HG03521 (cell line): ENCODE data around the gene TRAF3IP1.
"Not testable (repeated sequence)": the region's sequence is repeated elsewhere in the genome, so short reads cannot be mapped to it uniquely, and the experiment has no call there.

ENCODE experiments used
- ATAC-seq: cut with Tn5 transposase; IDR thresholded peaks from one replicate; pipeline ENCODE4 v1.9.1; 2021; ENCODE audit warnings: mild to moderate bottlenecking, moderate library complexity; ENCODE audit not compliant: unreplicated experiment

Gene TRAF3IP1

GRCh38 chr2:238305965-238306671 is 14.2 kb upstream of the TRAF3IP1 start:
- ATAC-seq, result no peak

DNA sequence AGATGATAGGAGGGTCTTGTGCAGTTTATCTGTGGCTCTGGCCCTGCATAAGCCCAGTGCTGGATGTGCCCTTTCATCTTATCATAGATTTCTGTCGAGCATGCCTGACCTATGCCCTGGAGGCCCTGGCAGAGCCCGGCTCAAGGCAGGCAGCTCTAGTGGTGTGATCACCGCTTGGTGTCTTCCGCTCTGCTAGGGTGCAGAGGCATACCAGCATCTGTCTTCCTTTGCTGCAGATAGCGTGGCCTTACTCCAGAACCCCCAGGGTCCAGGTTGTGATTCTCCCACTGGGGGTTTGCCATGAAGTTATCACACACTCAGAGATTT is 13.7 kb upstream of the TRAF3IP1 start:
- no peak for ATAC-seq

GRCh38 chr2:238308177-238308576 is 12.1 kb upstream of the TRAF3IP1 start:
- ATAC-seq, result no peak

DNA sequence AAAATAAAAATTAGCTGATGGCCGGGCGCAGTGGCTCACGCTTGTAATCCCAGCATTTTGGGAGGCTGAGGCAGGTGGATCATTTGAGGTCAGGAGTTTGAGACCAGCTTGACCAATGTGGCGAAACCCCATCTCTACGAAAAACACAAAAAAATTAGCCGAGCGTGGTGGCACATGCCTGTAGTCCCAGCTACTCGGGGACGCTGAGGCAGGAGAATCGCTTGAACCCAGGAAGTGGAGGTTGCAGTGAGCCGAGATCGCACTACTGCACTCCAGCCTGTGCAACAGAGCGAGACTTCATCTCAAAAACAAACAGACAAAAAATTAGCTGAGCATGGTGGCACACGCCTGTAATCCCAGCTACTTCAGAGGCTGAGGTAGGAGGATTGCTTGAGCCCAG is 9.6 kb upstream of the TRAF3IP1 start:
- not testable (repeated sequence) for ATAC-seq

DNA sequence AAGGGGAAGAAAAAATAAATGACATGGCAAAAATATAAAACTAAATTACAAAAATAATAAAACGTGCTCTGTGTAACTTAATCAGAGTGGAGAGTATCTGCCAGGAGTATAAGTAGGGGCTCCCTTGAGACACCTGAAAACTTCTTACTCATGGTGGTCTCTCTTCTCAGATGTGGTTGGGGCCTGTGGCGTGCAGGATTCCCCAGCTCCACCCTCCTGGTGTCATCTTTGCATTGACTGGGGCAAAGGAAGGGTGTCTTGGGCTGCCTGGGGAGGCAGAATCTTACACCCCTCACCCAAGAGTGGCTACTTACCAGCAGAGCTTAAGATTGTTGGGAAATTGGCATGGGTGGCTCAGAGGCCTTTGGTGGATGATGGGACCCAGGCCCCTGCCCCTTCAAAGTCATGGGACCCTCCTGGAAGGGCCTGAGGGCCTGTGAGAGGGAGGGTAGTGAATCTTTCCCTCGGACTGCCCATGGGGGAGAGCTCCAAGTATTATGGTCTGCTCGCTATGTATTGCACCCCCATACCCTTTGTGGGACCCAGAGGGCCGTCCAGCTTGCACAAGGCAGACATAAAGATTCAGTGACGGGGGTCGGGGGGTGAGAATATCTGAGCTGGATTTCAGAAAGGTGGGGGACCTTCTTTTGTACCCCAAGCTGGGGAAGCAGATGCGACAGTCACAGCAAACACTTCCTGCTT is 6.9 kb upstream of the TRAF3IP1 start:
- ATAC-seq, result no peak

GRCh38 chr2:238313991-238314350 is 6.3 kb upstream of the TRAF3IP1 start:
- ATAC-seq, result no peak

GRCh38 chr2:238314576-238314975 is 5.7 kb upstream of the TRAF3IP1 start:
- no peak for ATAC-seq

DNA sequence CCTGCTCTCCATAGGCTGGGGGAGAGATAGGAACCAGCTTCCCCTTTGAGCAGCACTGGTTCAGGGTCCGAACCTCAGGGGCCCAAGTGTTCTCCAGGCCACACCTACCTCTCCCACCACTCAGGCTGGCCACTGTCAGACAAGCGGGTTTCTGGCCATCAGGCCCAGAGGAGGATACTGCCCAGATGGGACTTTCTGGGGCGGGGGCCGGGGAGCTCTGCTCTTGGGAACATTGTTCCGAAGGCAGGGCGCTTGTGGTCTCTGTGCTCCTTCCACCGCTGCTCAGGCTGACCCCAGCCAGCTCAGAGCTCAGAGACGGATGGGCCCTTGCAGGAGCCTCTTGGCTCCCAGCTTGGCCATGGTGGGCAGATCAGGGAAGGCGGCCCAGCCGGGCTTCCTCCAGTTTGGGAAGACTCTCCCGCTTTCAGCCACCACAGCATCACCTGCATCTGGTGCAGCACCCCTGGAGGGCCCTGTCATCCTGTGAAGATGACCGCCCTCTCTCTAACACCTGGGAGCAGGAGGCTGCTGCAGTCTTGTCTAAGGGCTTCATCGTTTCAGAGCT is 5.2 kb upstream of the TRAF3IP1 start:
- ATAC-seq, result no peak

GRCh38 chr2:238320648-238321281 is 447 bp downstream of the TRAF3IP1 start:
- ATAC-seq, result peak; percentile 35

- no peak for ATAC-seq
These were observed 1.1 kb downstream of the TRAF3IP1 start for GRCh38 chr2:238321467-238321866.

DNA sequence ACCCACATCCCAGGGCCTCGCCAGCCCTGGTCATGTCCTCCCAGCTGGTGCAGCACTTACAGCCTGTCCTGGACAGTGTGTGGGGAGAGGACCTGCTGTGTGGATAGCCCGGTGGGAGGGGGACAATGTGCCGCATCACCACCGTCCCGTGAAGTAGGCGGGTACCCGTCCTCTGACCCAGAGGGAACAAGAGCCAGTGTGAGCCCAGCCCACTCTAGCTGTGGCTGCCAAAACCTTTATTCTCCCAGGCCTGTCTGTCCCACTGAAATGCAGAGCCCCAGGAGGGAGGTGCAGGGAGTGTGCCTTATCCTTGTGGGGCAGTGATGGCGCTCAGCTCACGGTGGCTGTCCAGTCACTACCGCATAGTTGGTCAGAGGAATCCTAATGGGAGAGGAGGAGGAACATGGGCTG is 1.7 kb downstream of the TRAF3IP1 start:
- ATAC-seq, result no peak

- ATAC-seq, result not testable (repeated sequence)
These were observed 3.9 kb downstream of the TRAF3IP1 start for GRCh38 chr2:238324248-238324647.

GRCh38 chr2:238325694-238326093 is 5.4 kb downstream of the TRAF3IP1 start:
- ATAC-seq, result no peak

GRCh38 chr2:238326801-238327365 is 6.6 kb downstream of the TRAF3IP1 start:
- no peak for ATAC-seq

- ATAC-seq, result no peak
These were observed 7.4 kb downstream of the TRAF3IP1 start for GRCh38 chr2:238327751-238328150.

- ATAC-seq, result no peak
These were observed 10.1 kb downstream of the TRAF3IP1 start for GRCh38 chr2:238330391-238330790.

- no peak for ATAC-seq
These were observed 11.6 kb downstream of the TRAF3IP1 start for GRCh38 chr2:238331916-238332315.

DNA sequence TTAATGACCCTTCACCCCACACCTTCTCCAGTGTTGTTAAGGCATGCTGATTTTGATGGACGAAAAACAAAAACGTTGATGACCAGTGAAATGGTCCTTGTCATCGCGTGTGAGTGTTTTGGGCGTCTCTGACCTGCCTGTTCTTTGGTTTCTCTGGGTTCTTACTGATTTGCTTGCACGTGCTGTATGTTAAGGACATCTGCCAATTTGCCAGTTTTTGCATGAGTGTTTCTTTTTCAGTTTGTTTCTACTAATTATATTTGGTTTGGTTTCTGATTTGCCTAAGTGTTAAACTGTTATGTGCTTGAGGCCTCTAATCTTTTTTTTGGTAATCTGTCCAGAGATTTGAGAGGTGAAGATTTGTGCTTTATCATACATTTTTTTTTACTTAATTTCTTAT is 14.6 kb downstream of the TRAF3IP1 start:
- no peak for ATAC-seq

DNA sequence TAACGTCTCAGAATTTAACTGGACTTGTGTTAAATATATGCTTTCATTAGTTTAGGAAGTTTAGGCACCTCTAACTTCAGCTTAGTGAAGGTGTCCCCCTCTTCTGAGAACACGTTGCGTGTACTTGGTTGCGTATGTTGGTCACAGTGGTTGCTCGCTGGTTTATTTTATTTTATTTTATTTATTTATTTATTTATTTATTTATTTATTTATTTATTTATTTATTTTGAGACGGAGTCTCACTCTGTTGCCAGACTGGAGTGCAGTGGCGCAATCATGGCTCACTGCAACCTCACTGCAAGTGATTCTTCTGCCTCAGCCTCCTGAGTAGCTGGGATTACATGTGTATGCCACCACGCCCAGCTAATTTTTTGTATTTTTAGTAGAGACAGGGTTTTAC is 15.3 kb downstream of the TRAF3IP1 start:
- not testable (repeated sequence) for ATAC-seq

GRCh38 chr2:238336151-238336550 is 15.8 kb downstream of the TRAF3IP1 start:
- no peak for ATAC-seq

DNA sequence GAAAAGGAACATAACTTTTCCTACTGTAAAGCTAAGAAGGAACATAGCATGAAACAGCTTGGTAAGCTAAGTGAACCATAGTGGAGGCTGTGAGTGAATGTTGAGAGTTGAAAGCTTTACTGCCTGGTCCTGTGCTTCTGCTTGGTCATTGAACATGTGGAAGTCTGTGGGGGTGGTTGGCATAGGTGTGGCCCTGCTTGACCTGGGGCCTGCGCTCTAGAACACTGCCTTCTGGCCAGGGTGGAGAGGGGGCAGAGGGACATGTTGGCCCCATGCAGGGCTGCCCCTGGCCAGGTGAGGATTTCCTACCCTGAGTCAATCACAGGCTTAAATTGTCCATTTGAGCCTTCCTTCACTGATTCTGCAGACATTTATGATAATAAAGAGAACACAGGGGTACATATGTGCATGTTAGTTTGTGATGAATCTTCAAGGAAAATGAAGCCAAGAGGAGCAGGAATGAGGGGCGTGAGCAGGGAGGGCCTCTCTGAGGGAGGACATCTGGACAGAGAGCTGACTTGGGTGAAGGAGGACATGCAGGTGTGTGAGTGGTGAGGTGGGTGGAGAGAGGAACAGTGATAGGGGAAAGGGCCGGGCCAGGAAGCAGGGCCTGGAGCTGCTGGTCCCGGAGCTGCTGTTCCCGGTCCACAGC is 16.6 kb downstream of the TRAF3IP1 start:
- ATAC-seq, result no peak
